ENCODE measurements around the gene GANAB. TPM values are rescaled to one million over a fixed set of nuclear protein-coding genes. Genes with fewer than 3 reads are reported as not detected.

GANAB gene
- total and polyA plus RNA-seq, 2 of the 13 experiments (the other 11 are each of a cell fraction or from before 2014, with no cell fraction given): 99.5 to 234 TPM

GRCh38 chr11:62592989-62593421 is 53.4 kb downstream of the GANAB start:
- peaks cover 38% of the 10 kb centered on the region for H3K4me1 ChIP-seq (ENCODE audit: insufficient read depth, low read length)
- H3K9ac ChIP-seq (ENCODE audit: insufficient read depth, low read depth, low read length): no peak overlapping the region
- ChIA-PET CTCF (ENCODE audit: low intra/inter-chr PET ratio, low total read pairs) (interaction anchor here (3.1 kb wide), 1 partner anchor 19 kb away, joined by 14 read pairs; the partner anchor contains the start of genes EML3 and ROM1), POLR2A (interaction anchor here (2.0 to 4.4 kb wide), 15 partner anchors 9 to 247 kb away, joined by 13 to 160 read pairs (median 38); partner anchors contain the start of genes AHNAK, B3GAT3, C11orf98 and CSKMT)
- intact Hi-C loops (cut with micrococcal nuclease; ENCODE audit: unreplicated experiment): loop anchor here (5.0 kb wide), 1 partner anchor 59 kb away; the partner anchor contains the start of gene INTS5
- ATAC-seq (no peak), DNase-seq (ENCODE audit: low spot score) (no peak), FAIRE-seq (no peak)
- no TSS peak for BruUV-seq (replicated peaks)
- H3K27ac ChIP-seq (ENCODE audit: extremely low read length, insufficient read depth, low read length): peak overlapping the region; percentile 62
- no peaks in the 10 kb centered on the region for H4K20me1 ChIP-seq (ENCODE audit: insufficient read depth, low read length)
- no peak overlapping the region; the same call in 1 of the 2 replicates for H3K4me2 ChIP-seq (ENCODE audit: low read depth, low read length)
- TF ChIP-seq ZNF792 (CRISPR knock-in tag; IDR thresholded peaks at IDR 0.05) (no peak), HNRNPL (IDR thresholded peaks at IDR 0.05; ENCODE audit: low read depth, low read length) (no peak), ZBTB3 (CRISPR knock-in tag; IDR thresholded peaks at IDR 0.05; ENCODE audit: borderline replicate concordance, low read depth) (no peak), IKZF5 (CRISPR knock-in tag; IDR thresholded peaks at IDR 0.05) (no peak), LCORL (IDR thresholded peaks at IDR 0.05) (no peak), LCORL (CRISPR knock-in tag; IDR thresholded peaks at IDR 0.05) (no peak), AKNA (CRISPR knock-in tag; IDR thresholded peaks at IDR 0.05; ENCODE audit: borderline replicate concordance) (no peak), ETV5 (CRISPR knock-in tag; IDR thresholded peaks at IDR 0.05; ENCODE audit: borderline replicate concordance) (no peak)
- in situ Hi-C loops (cut with HindIII; ENCODE audit: extremely low pct_ligation_motif_present, low pct_unique_long_range_greater_than_20kb): no loop called here
- H2AFZ ChIP-seq (ENCODE audit: low read length): no peak overlapping the region
- H3K79me2 ChIP-seq (ENCODE audit: insufficient read depth, low read length): peaks cover 18% of the 10 kb centered on the region
- H3K9me3 ChIP-seq (ENCODE audit: low read length): no peaks in the 10 kb centered on the region
- H3K27me3 ChIP-seq (ENCODE audit: control insufficient read depth in 1 of 2, insufficient read depth in 2 of 2, low read length in 2 of 2): no peaks in the 10 kb centered on the region; a peak in 1 of 5 replicates
- 86% methylated on average over 8 of the region's 8 CpGs for WGBS (ENCODE audit: low lambda C conversion rate)
- no peak overlapping the region; a peak in 1 of 6 replicates for H3K4me3 ChIP-seq (replicated peaks in 1 of 3; ENCODE audit: insufficient read depth in 1 of 3, low read depth in 2 of 3, low read length in 3 of 3)
- H3K36me3 ChIP-seq (replicated peaks in 1 of 2; ENCODE audit: control insufficient read depth in 1 of 2, insufficient read depth in 2 of 2, low read length in 2 of 2): peaks cover 28 to 33% of the 10 kb centered on the region in 2 experiments
